ENCODE results near the gene CENPVL3.

CENPVL3 gene

DNA sequence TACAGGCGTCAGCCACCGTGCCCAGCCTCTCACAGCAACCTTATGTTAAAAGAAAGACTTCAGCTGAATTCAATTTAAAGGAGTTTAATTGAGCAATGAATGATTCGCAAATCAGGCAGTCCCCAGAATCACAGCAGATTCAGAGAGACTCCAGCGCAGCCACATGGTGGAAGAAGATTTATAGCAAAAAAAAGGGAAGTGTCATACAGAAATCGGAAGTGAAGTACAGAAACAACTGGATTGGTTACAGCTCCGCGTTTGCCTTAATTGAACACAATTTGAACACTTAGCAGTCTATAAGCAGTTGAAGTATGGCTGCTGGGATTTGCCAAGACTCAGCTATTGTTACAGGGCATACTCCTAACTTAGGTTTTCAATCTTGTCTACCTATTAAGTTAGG, 19.8 kb downstream of the CENPVL3 start:
- H3K36me3 ChIP-seq (ENCODE audit: insufficient read depth): no peaks in the 10 kb centered on the region
- H2AFZ ChIP-seq (ENCODE audit: low read depth): no peak overlapping the region
- no peaks in the 10 kb centered on the region for H3K4me1 ChIP-seq (ENCODE audit: low read depth, poor library complexity, severe bottlenecking)
- H4K20me1 ChIP-seq (ENCODE audit: insufficient read depth): no peaks in the 10 kb centered on the region
- H3K9ac ChIP-seq: no peak overlapping the region
- H3K4me3 ChIP-seq (IDR thresholded peaks at IDR 0.05; ENCODE audit: insufficient read depth, low read depth, low read length): no peak overlapping the region
- H3K27me3 ChIP-seq (ENCODE audit: insufficient read depth, low read depth): no peaks in the 10 kb centered on the region
- H3K79me2 ChIP-seq (ENCODE audit: insufficient read depth, low read depth): no peaks in the 10 kb centered on the region
- H3K27ac ChIP-seq: no peak overlapping the region
- no peak overlapping the region for H3K4me2 ChIP-seq
- TF ChIP-seq CTCF (conservative IDR thresholded peaks at IDR 0.05; ENCODE audit: low read depth, low read length): no peak

GRCh38 chrX:51571874-51572273, 46.8 kb downstream of the CENPVL3 start:
- no peak overlapping the region for H2AFZ ChIP-seq (ENCODE audit: low read depth)
- H4K20me1 ChIP-seq (ENCODE audit: insufficient read depth): no peaks in the 10 kb centered on the region
- no peak overlapping the region for H3K27ac ChIP-seq
- H3K9ac ChIP-seq: no peak overlapping the region
- H3K36me3 ChIP-seq (ENCODE audit: insufficient read depth): no peaks in the 10 kb centered on the region
- no peak overlapping the region for H3K4me3 ChIP-seq (IDR thresholded peaks at IDR 0.05; ENCODE audit: insufficient read depth, low read depth, low read length)
- no peaks in the 10 kb centered on the region for H3K27me3 ChIP-seq (ENCODE audit: insufficient read depth, low read depth)
- H3K79me2 ChIP-seq (ENCODE audit: insufficient read depth, low read depth): no peaks in the 10 kb centered on the region
- H3K4me2 ChIP-seq: no peak overlapping the region
- no peaks in the 10 kb centered on the region for H3K4me1 ChIP-seq (ENCODE audit: low read depth, poor library complexity, severe bottlenecking)
- no peak for TF ChIP-seq CTCF (conservative IDR thresholded peaks at IDR 0.05; ENCODE audit: low read depth, low read length)

DNA sequence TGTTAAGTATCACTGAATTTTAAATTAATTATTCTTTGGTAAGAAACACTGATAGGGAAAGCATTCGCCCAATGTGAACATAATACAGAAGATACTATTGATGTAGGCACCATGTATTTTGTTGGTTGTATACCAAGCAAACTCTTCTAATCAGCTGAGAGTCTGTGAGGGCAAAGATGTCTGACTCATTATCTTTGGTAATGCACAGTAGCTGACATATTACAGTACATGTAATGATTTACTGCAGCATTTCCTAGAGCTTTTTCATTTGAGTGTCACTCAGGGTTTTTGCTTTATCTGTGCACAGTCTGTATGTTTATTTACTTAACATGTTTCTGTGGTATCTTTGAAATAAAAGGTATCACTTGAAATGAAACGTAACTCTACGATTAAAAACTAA, 49.2 kb downstream of the CENPVL3 start:
- no peak overlapping the region for H2AFZ ChIP-seq (ENCODE audit: low read depth)
- no peak overlapping the region for H3K4me2 ChIP-seq
- H3K27me3 ChIP-seq (ENCODE audit: insufficient read depth, low read depth): no peaks in the 10 kb centered on the region
- no peak for TF ChIP-seq CTCF (conservative IDR thresholded peaks at IDR 0.05; ENCODE audit: low read depth, low read length)
- H4K20me1 ChIP-seq (ENCODE audit: insufficient read depth): no peaks in the 10 kb centered on the region
- H3K4me1 ChIP-seq (ENCODE audit: low read depth, poor library complexity, severe bottlenecking): no peaks in the 10 kb centered on the region
- H3K4me3 ChIP-seq (IDR thresholded peaks at IDR 0.05; ENCODE audit: insufficient read depth, low read depth, low read length): no peak overlapping the region
- no peak overlapping the region for H3K27ac ChIP-seq
- H3K36me3 ChIP-seq (ENCODE audit: insufficient read depth): no peaks in the 10 kb centered on the region
- H3K79me2 ChIP-seq (ENCODE audit: insufficient read depth, low read depth): no peaks in the 10 kb centered on the region
- H3K9ac ChIP-seq: no peak overlapping the region

GRCh38 chrX:51568586-51568985, 50.1 kb downstream of the CENPVL3 start:
- no peaks in the 10 kb centered on the region for H3K27me3 ChIP-seq (ENCODE audit: insufficient read depth, low read depth)
- H3K4me1 ChIP-seq (ENCODE audit: low read depth, poor library complexity, severe bottlenecking): no peaks in the 10 kb centered on the region
- no peaks in the 10 kb centered on the region for H4K20me1 ChIP-seq (ENCODE audit: insufficient read depth)
- no peak overlapping the region for H3K4me2 ChIP-seq
- no peak overlapping the region for H3K4me3 ChIP-seq (IDR thresholded peaks at IDR 0.05; ENCODE audit: insufficient read depth, low read depth, low read length)
- H3K79me2 ChIP-seq (ENCODE audit: insufficient read depth, low read depth): no peaks in the 10 kb centered on the region
- no peak overlapping the region for H3K27ac ChIP-seq
- no peak overlapping the region for H3K9ac ChIP-seq
- no peak overlapping the region for H2AFZ ChIP-seq (ENCODE audit: low read depth)
- TF ChIP-seq CTCF (conservative IDR thresholded peaks at IDR 0.05; ENCODE audit: low read depth, low read length): no peak
- H3K36me3 ChIP-seq (ENCODE audit: insufficient read depth): no peaks in the 10 kb centered on the region

All from KMS-11 (cell line).